ENCODE data around the gene SMIM44.
"Not testable (repeated sequence)": the region's sequence is repeated elsewhere in the genome, so short reads cannot be mapped to it uniquely, and the experiment has no call there.

The SMIM44 gene

GRCh38 chr19:3455960-3456601 lies 27.2 kb downstream of the SMIM44 start:
- DNase-seq = no peak

GRCh38 chr19:3455393-3455955 lies 27.8 kb downstream of the SMIM44 start:
- DNase-seq = no peak

- DNase-seq = no peak
Observed at GRCh38 chr19:3454656-3455392, 28.4 kb downstream of the SMIM44 start.

DNA sequence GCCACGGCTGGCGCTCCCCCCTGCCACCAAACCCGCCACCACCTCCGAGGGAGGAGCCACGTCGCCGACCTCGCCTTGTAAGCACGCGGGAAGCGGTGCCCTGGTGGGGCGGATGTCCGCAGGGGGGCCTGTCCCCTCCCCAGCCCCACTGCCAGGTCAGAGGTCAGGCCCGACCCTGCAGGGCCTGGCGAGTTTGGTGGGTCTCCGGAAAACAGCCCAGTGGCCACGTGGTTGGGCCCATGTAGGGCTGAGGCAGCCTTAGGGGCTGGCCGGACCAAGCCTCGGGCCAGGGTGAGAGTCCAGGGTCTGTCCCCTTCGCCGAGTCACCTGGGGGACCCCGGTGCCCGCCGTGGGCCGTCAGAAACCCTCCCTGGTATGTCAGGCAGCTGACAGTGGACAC lies 29.4 kb downstream of the SMIM44 start:
- no peak for DNase-seq

- not testable (repeated sequence) for DNase-seq
Observed at GRCh38 chr19:3452942-3453214, 30.4 kb downstream of the SMIM44 start.

- DNase-seq = no peak
Observed at GRCh38 chr19:3452171-3452941, 30.9 kb downstream of the SMIM44 start.

GRCh38 chr19:3451451-3451866 lies 31.8 kb downstream of the SMIM44 start:
- no peak for DNase-seq

GRCh38 chr19:3450796-3451411 lies 32.3 kb downstream of the SMIM44 start:
- no peak for DNase-seq

DNA sequence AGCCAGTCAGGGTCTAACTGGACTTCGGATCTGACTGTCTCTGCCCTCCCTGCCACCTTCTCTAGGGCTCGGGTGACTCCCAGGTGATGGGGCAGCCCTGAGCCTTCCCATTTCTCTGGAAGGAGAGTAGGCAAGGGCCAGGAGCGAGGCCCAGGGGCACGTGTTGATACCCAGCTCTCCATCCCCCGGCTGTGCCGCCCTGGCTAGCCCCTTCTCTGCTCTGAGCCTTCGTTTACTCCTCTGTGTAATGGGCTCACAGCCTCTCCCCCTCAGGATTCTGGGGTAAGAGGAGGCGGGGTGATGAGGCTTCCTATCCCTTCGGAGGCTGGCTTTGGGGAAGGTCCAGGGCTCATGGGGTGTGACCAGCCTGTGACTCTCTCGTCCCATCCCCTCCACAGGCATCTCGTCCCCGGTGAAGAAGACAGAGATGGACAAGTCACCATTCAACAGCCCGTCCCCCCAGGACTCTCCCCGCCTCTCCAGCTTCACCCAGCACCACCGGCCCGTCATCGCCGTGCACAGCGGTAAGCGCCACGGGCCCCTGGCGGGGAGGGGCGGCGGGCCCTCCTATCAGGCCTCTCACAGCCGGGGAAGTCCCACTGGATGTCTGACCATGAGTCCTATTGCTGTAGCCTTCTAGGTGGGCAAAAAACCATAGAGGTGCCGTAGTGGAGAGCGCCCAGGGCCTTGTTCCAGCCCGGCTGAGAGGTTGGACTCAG lies 34.5 kb downstream of the SMIM44 start:
- DNase-seq = no peak

DNA sequence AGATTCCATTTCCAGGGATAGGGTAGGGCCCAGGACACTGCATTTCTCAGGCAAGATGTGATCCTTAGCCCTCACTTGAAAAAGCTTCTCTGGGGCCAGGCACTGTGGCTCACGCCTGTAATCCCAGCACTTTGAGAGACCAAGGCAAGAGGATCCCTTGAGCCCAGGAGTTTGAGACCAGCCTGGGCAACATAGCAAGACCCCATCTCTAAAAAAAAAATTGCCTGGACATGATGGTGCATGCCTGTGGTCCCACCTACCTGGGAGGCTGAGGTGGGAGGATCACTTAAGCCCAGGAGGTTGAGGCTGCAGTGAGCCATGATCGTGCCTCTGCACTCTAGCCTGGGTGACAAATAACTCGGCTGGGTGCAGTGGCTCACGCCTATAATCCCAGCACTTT lies 36.6 kb downstream of the SMIM44 start:
- DNase-seq = not testable (repeated sequence)

DNA sequence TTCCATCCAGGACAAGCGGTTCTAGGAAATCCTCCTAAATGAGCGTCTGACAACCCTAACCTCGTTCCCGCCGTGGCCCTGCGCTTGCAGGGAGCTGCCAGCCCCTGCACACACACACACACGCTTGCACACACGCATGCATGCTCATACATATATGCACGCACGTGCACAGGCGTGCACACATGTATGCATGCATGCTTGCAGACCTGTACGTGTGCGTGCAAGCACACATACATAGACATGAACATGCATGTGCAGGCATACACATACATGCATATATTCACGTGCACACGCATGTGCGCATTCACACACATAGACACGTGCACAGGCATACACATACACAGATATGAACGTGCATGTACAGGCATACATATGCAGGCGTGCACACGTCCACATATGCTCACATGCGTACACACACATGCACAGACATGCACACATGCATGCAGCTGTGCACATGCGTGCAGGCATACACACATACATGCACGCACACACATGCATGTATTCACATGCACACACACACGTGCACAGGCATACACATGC lies 38.5 kb downstream of the SMIM44 start:
- no peak for DNase-seq

GRCh38 chr19:3443840-3444694 lies 39.2 kb downstream of the SMIM44 start:
- no peak for DNase-seq

- no peak for DNase-seq
Observed at GRCh38 chr19:3442487-3443071, 40.7 kb downstream of the SMIM44 start.

DNA sequence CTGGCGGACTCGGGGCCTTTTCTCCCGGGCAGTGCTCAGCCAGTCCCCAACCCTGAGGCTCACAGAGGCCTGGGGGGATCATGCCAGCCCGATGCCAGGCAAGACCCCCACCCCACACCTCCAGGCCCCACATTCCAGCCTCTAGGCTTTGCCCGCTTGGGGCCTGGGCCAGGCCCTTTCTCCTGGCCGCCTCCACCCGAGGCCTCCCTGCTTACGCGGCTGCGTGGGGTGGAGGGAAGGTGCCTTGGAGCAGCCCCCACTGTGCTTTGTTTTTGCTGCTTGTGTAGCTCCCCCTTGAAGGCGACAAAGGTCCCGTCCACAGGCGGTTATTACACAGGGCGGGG lies 41.3 kb downstream of the SMIM44 start:
- no peak for DNase-seq

DNA sequence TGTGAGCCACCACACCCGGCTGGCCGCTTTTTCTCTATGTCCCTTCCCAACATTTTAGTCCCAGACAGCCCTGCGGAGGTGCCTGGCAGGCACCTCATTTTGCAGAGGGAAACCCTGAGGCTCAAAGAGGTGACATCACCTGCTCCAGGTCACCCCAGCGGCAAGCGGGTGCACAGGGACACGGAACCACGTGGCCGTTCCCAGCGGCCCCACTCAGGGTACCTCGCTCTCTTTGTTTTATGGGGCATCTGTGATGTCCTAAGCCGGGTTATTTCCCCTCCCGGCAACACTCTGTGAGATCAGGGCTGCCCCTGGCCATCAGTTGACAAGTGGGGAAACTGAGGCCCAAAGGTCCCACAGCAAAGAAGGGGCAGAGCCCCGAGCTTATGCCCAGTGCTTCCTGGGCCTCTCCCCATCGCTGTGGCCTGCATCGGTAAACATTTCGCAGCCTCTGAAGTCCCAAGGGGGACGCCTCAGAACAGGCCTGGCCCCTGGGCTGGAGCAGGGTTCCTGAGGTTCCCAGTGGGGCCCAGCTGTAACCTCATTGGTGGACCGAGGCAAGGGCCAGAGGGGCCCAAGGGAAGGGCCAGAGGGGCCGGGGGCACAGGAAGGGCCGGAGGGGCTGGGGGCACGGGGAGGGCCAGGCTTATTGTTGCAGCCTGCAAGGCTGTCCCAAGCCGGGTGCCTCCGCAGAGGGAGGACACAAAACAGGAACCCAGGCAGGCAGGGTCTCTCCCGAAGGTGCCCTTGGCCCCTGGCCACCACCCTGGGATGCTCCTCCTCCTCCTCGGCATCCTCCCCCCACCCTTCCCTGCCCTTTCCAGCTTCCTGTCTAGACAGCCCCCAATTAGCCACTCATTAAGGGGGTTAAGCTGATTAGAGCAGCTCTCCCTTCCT lies 41.9 kb downstream of the SMIM44 start:
- DNase-seq = no peak

GRCh38 chr19:3440082-3440481 lies 43.2 kb downstream of the SMIM44 start:
- DNase-seq = no peak

GRCh38 chr19:3434630-3435553 lies 48.3 kb downstream of the SMIM44 start:
- peak; percentile 74 for DNase-seq

DNA sequence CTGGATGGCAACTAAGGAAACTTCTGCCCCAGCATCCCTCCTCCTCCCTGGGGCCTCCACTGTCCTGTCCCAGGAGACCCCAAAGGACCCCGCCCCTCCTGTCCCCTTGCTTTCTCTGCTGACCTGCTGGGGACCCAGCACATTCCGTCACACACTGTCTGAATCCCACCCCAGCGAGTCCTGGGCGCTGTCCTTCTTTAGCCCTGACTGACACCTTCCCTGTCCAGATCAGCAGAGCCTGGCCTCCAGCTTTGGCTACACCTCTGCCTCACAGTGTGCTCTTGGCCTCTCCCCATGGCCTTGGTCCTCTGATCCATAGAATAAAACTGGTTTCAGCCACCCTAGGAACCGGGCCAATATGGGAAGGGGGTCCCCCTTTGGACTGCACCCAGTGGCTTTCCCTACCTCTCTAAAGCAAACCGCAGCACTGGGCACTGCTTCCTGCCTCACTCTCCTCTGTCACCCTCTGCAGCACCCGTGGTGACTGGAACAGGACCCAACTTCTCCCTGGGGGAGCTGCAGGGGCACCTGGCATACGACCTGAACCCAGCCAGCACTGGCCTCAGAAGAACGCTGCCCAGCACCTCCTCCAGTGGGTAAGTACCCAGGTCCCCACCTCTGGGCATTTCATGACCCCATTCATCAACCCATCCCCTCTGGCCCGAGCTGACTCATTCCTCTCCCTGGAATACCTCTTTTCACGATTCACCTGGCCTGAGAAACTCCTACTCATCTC lies 49.3 kb downstream of the SMIM44 start:
- DNase-seq = no peak

Data from cortex of kidney (tissue), 1 donor.